ENCODE measurements around the gene LRRC71. TPM values are rescaled to one million over a fixed set of nuclear protein-coding genes. Genes with fewer than 3 reads are reported as not detected.
A peak's percentile ranks its signal among the peaks of the same experiment; 100 is the strongest.

The LRRC71 gene
- total RNA-seq, 1 donor from 2014 or later: 0.14 TPM

DNA sequence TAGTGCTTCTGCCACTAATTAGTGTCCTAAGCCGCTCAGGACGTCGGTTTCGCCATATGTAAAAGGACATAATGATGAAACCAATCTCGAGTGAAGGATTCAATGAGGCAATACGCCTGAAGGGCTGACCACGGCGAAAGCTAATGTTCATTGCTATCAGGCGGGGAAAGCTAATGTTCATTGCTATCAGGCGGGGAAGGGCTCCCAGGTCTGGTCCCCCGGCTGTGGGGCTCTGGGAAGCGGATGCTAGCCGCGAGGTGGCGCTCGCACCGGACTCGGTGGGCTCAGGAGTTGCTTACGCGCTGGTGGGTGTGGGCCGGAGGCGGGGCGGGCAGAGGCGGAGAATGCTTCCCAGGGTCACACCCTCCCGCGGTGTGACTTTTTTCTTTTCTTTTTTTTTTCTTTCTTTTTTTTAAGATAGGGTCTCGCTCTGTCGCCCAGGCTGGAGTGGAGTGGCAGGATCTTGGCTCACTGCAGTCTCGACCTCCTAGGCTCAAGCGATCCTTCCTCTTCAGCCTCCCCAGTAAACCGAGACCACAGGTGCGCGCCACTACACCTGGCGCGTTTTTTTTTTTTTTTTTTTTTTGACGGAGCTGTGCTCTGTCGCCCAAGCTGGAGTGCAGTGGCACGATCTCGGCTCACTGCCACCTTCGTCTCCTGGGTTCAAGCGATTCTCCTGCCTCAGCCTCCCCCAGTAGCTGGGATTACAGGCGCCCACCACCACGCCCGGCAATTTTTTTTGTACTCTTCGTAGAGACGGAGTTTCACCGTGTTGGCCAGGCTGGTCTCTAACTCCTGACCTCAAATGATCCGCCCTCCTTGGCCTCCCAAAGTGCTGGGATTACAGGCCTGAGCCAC is 28.0 kb upstream of the LRRC71 start:
- H2AFZ ChIP-seq (ENCODE audit: low read depth, low read length): peak overlapping the region; percentile 68
- peak overlapping the region; percentile 46 for H3K4me3 ChIP-seq (ENCODE audit: insufficient read depth, low read depth, low read length)
- H3K27me3 Mint-ChIP-seq (ENCODE audit: low read depth, unreplicated experiment): peaks cover 36% of the 10 kb centered on the region

DNA sequence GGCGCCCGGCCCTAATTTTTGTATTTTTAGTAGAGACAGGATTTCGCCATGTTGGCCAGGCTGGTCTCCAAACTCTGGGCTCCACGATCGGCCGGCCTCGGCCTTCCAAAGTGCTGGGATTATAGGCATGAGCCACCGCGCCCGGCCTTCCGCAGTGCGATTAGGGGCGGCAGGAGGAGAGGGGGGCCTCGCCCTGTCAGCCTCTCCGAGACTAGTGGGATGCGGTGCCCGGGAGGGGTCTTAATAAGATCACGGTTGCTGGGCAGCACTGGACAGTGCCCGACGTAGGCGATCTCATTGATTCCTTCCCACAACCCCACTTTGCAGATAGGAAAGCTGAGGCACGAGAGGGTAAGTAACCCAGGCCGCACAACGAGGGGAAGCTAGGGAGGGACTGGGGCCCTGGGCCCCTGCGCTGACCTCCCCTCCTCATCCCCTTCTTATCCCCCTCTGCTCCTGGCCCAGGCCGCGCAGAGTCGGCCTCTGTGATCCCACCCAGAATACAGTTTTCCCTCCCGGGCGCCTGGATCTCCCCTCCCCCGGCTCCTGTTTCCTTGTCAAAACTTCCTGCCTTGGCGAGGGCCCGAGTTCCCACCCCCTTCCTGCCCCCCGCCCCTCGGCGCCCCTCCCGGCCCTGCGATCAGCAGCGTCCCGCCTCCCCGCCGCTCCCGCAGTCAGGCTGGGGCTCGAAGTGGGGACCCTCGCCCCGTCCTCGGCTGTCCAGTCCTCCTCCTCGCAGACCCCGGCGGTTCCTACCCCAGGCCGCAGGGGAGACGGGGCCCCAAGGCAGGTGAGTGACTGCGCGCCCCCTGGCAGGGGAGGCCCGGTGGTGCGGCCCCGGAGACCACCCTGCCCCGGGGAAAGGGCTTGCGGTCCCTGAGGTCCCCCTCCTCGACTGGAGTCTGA is 27.1 kb upstream of the LRRC71 start, which contains the start of gene PEAR1:
Gene PEAR1 (plus strand): TSS at position 671 of the 906 bp plus-strand sequence. CDS start 10,209 bp downstream, outside the sequence.
- Histone ChIP-seq H2AFZ (ENCODE audit: low read depth, low read length) (peak within 1 kb of the TSS; percentile 61), H3K79me2 (ENCODE audit: insufficient read depth, low read length) (peaks cover 24% of the 10 kb centered on the region), H3K4me2 (ENCODE audit: low read length) (peak within 1 kb of the TSS; percentile 82), H3K4me3 (ENCODE audit: insufficient read depth, low read depth, low read length) (peak within 1 kb of the TSS; percentile 63), H3K4me1 (ENCODE audit: insufficient read depth, low read length) (peaks cover 53% of the 10 kb centered on the region), H3K27ac (ENCODE audit: low read depth, low read length) (peak within 1 kb of the TSS; percentile 74), H3K27me3 (ENCODE audit: insufficient read depth, low read length) (peaks cover 3% of the 10 kb centered on the region), H3K9me3 (ENCODE audit: insufficient read depth, low read depth, low read length) (no peaks in the 10 kb centered on the region), H3K36me3 (ENCODE audit: insufficient read depth, low read length) (no peaks in the 10 kb centered on the region), H3K9ac (ENCODE audit: low read length) (peak within 1 kb of the TSS; percentile 76), H4K20me1 (ENCODE audit: insufficient read depth, low read length) (no peaks in the 10 kb centered on the region)
- no peak within 1 kb of the TSS for H3K27ac Mint-ChIP-seq (ENCODE audit: unreplicated experiment)
- peak within 1 kb of the TSS; percentile 68 for H3K4me3 Mint-ChIP-seq (ENCODE audit: unreplicated experiment)
- H3K4me1 Mint-ChIP-seq (ENCODE audit: low read depth, unreplicated experiment): peaks cover 34% of the 10 kb centered on the region
- FAIRE-seq (no peak), DNase-seq (ENCODE audit: low read depth) (no peak)
- no peaks in the 10 kb centered on the region for H3K9me3 Mint-ChIP-seq (ENCODE audit: unreplicated experiment)
- H3K27me3 Mint-ChIP-seq (ENCODE audit: low read depth, unreplicated experiment): peaks cover 32% of the 10 kb centered on the region
- peaks cover under 1% of the 10 kb centered on the region for H3K36me3 Mint-ChIP-seq (ENCODE audit: low read depth, unreplicated experiment)
- TF ChIP-seq, protein P1, sequence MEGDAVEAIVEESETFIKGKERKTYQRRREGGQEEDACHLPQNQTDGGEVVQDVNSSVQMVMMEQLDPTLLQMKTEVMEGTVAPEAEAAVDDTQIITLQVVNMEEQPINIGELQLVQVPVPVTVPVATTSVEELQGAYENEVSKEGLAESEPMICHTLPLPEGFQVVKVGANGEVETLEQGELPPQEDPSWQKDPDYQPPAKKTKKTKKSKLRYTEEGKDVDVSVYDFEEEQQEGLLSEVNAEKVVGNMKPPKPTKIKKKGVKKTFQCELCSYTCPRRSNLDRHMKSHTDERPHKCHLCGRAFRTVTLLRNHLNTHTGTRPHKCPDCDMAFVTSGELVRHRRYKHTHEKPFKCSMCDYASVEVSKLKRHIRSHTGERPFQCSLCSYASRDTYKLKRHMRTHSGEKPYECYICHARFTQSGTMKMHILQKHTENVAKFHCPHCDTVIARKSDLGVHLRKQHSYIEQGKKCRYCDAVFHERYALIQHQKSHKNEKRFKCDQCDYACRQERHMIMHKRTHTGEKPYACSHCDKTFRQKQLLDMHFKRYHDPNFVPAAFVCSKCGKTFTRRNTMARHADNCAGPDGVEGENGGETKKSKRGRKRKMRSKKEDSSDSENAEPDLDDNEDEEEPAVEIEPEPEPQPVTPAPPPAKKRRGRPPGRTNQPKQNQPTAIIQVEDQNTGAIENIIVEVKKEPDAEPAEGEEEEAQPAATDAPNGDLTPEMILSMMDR (IDR thresholded peaks at IDR 0.05; ENCODE audit: insufficient read depth, low read depth, low read length): no peak
- no peak for TF ChIP-seq EZH2 (IDR thresholded peaks at IDR 0.05; ENCODE audit: insufficient read depth, low read length)

More for the DNA sequence above, 28.0 kb upstream of the LRRC71 start:
- peak overlapping the region; percentile 82 for H3K4me2 ChIP-seq (ENCODE audit: low read length)
- H3K4me3 Mint-ChIP-seq (ENCODE audit: unreplicated experiment): peak overlapping the region; percentile 79
- H3K27me3 ChIP-seq (ENCODE audit: insufficient read depth, low read length): peaks cover 6% of the 10 kb centered on the region
- peak overlapping the region; percentile 54 for H3K9ac ChIP-seq (ENCODE audit: low read length)
- peaks cover 28% of the 10 kb centered on the region for H3K4me1 Mint-ChIP-seq (ENCODE audit: low read depth, unreplicated experiment)
- H3K36me3 ChIP-seq (ENCODE audit: insufficient read depth, low read length): no peaks in the 10 kb centered on the region
- TF ChIP-seq, protein P1 (IDR thresholded peaks at IDR 0.05; ENCODE audit: insufficient read depth, low read depth, low read length): peak; percentile 69
- no peak for TF ChIP-seq EZH2 (IDR thresholded peaks at IDR 0.05; ENCODE audit: insufficient read depth, low read length)
- H3K27ac ChIP-seq (ENCODE audit: low read depth, low read length): no peak overlapping the region
- peaks cover 44% of the 10 kb centered on the region for H3K4me1 ChIP-seq (ENCODE audit: insufficient read depth, low read length)
- H3K36me3 Mint-ChIP-seq (ENCODE audit: low read depth, unreplicated experiment): no peaks in the 10 kb centered on the region
- H3K27ac Mint-ChIP-seq (ENCODE audit: unreplicated experiment): no peak overlapping the region
- no peaks in the 10 kb centered on the region for H4K20me1 ChIP-seq (ENCODE audit: insufficient read depth, low read length)
- no peak for FAIRE-seq
- H3K9me3 ChIP-seq (ENCODE audit: insufficient read depth, low read depth, low read length): no peaks in the 10 kb centered on the region
- peaks cover 17% of the 10 kb centered on the region for H3K79me2 ChIP-seq (ENCODE audit: insufficient read depth, low read length)
- no peaks in the 10 kb centered on the region for H3K9me3 Mint-ChIP-seq (ENCODE audit: unreplicated experiment)
- peak; percentile 67 for DNase-seq (ENCODE audit: low read depth)

Measured in astrocyte (in vitro differentiated cells and primary cell).